ENCODE results near the gene SAMD5.
"Not testable (repeated sequence)": the region's sequence is repeated elsewhere in the genome, so short reads cannot be mapped to it uniquely, and the experiment has no call there.

The SAMD5 gene

GRCh38 chr6:147530132-147531060 is 21.9 kb downstream of the SAMD5 start:
- no peak for DNase-seq

DNA sequence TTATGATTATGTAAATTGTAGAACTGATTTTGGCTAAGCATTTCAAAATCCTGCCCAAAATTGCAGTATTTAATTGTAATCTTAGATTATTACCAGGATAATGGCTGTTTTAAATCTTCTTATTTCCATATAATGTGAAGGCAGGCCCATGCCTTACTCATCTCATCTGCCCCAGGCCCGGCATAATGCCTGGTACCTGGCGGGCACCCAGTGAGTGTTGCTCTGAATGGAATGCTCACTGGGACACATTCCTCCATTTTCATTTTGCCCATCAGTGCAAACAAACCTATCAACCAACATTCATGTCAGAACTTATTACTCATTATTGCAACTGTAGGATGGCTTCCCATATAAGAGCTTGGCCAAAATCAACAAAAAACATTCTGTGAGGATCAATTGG is 22.8 kb downstream of the SAMD5 start:
- no peak for DNase-seq

DNA sequence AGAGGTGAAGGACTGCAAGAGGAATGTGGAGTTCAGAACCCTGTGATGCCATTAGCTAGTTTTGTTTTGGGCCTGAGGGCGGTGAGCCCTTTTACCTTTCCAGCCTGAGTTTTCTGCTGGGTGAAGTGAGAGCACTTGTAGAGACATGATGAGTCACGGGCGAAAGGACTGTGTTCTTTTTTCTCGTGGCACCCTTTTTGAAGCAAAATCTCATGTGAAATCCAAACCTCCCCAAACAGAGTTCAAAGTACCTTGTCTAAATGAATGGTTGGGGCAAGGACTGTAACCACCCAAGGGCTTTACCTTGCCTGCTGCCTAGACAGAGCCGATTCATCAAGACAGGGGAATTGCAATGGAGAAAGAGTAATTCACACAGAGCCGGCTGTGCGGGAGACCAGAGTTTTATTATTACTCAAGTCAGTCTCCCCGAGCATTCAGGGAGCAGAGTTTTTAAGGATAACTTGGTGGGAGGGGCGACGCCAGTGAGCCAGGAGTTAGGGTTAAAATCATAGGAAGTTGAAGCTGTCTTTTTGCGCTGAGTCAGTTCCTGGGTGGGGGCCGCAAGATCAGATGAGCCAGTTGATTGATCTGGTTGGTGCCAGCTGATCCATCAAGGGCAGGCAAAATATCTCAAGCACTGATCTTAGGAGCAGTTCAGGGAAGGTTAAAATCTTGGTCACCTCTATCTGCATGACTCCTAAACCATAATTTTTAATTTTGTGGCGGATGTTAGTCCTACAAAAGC is 25.8 kb downstream of the SAMD5 start:
- DNase-seq: no peak

GRCh38 chr6:147538821-147539220 is 30.3 kb downstream of the SAMD5 start:
- no peak for DNase-seq

DNA sequence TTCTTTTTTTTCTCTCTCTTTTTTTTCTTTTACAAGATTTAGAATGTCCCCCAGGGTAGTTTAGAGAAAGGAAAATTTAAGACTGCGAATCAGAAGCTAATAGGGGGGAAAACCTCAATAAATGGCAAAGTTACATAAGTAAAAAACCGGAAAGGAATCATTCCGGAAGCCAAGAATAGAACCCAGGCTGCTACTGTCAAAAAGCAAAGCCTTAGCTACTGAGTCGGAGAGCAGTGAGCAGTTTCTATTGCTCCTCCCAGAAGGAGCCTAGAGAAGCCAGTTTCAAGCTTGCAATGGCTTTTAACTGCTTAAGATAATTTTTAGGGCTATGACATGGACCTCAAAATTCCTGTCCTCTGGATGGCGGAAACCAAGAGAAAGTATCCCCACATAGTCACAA is 31.6 kb downstream of the SAMD5 start:
- DNase-seq: no peak

GRCh38 chr6:147542436-147542835 is 33.9 kb downstream of the SAMD5 start:
- DNase-seq: not testable (repeated sequence)

DNA sequence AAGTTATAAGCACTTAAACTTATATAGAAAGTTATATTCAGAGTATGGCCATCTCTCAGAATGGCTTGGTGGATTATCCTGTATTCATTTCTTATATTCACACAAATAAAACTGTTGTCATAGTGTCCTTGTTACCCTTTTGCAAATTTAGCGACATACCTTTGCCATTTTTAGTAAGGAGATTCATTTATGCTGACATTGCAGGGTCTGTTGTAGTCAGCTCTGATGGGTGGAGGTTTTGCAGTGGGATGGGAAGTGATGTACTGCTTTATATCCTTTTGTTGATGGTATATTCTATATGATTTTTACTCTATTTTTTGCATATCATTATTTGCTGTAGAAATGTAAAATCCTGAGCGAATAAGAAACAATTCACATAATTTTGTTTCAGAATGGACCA is 35.9 kb downstream of the SAMD5 start:
- no peak for DNase-seq

DNA sequence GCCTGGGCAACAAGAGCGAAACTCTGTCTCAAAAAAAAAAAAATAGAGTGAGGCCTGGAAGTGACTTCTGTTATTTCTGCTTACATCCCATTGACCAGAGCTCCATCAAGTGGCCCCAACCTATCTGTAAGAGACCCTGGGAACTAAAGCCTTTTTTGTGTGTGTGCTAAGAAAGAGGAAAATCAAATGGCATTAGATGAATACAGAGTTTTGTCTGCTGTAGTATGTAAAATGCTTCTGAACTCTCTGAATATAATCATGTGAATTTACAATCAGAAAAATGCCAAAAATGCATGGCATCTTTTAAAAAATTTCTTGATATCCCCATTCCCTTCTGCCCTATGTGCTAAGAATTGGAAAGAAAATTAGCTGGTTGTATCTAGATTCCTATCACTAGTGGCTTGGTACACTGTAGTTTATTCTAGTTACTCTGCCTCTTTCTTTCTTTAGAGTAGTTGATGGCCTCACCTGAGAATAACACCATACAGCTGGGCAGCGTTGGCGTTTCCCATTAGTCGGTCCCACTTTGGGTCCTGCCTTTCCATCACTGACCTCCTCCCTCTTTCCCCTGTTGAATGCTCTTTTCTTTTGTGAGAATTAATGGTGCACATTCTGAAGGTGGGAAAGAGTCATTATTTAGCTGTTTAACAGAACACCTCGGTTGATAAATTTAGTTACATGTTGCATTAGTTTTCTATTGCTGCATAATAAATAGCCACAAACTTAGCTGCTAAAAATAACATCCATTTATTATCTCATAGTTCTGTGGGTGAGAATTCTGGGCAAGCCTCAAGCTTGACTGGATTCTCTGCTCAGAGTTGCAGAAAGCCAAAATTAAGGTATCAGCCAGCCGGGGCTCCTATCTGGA is 38.2 kb downstream of the SAMD5 start:
- no peak for DNase-seq

DNA sequence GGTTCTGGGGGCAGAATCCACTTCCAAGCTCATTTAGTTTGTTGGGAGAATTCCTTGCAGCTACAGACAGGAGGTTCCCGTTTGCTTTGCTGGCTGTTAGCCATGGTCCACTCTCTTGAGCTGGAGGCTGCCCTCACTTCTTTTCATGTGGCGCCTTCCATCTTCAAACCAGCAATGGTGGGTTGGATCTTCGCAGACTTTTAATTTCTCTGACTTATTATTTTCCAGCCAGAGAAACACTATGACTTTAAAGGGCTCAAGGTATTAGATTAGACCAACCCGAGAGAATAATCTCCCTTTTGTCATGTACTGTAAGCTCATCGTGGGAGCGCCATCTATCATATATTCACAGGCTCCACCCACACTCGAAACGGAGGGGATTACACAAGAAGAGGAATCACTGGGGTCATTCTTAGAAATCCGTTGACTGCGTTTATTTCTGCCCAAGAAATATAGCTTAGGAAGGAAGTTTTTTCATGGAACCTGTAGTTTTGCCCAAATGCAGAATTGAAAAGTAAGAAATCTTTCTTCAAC is 38.9 kb downstream of the SAMD5 start:
- DNase-seq: no peak

GRCh38 chr6:147548921-147549475 is 40.5 kb downstream of the SAMD5 start:
- DNase-seq: no peak

DNA sequence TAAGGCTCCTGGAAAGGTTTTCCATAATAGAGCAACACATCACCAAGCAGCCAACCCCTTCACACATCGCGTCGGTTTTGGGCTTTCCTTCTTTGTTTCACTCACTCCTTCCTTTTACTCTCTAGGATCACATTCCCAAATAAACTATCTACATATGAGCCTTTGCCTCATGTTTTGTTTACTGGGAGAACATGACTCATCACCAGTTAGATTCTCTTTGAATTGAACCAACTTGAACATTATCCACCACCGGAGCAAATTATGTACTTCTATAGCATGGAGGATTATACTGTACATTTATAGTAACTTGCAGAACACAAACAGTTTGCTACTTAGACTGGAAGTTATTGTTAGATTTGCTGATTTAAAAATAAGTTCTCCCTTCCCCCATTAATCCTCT is 41.0 kb downstream of the SAMD5 start:
- DNase-seq: no peak

GRCh38 chr6:147551976-147552375 is 43.5 kb downstream of the SAMD5 start:
- DNase-seq: no peak

- DNase-seq: no peak
Measured at GRCh38 chr6:147553099-147553498, 44.6 kb downstream of the SAMD5 start.

- DNase-seq: no peak
Measured at GRCh38 chr6:147554281-147554680, 45.8 kb downstream of the SAMD5 start.

GRCh38 chr6:147559006-147559405 is 50.5 kb downstream of the SAMD5 start:
- DNase-seq: no peak

DNA sequence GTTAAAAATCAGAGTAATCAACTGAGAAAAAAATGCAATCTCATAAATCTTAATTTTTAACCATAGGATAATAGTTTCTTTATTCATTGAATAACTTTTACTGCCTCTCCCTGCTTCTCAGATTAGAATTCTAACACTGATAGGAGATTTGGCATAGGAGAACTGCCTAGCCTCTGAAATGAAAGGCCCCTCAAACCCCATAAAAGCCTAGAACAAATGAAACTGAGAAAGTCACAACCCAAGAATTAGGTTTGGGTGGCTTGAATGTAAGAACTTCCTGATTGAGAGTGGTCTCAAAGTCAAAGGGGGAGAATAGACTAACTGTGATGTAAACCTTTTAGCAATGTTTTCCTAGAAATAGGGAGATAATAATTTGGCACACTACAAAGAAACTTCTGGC is 52.2 kb downstream of the SAMD5 start:
- no peak for DNase-seq

DNA sequence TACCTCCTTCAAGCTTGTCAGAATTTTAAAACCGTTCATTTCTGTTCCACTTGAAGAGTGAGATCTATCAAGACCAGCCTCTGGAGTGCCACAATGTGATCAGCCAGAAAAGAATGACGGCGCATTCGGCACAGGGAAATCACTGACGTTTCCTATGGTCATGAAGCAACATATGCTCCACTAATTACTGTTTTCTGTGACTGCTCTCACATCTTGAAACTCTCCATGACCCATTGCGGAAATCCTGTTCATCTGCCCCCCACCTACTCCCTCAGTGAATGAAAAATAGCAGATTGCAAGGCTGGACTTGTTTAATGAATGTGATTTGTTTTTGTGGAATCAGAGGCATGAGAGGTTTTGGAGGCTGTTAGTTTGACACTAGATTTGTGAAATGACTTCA is 53.2 kb downstream of the SAMD5 start:
- no peak for DNase-seq

DNA sequence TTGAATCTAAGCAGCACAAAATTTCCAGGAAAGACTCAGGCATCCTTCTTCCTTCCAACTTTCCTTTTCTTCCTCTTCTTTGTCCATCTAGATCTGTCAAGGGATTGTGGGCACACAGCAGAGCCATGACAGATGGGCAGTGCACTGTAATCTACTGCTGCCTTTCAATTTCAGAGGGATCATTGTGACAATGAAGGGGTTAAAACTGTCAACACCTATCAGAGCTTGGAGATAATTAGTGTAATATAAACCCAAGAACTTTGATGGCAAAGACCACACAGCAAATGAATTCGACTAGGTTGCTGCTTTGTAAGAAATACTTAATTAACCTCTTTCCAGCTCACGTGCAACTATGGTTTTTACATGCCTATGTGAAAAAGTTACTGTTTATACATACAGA is 55.0 kb downstream of the SAMD5 start:
- no peak for DNase-seq

DNA sequence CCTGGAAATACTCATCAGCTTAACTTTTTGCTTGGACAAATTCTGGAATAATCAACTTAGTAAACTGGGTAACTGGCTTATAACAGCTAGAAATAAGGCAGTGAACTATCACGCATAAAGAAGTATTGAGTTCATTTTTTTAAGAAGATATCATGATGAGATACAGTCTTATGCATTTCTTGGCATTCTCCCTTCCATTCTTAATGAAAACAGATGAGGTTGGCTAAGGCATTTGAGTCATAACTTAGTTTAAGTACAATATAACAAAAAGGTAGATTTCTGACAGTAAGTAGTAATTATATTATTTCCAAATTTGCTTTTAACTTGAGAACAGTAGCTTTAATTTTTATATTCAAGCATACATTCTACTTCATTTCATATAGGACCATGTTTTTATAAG is 56.1 kb downstream of the SAMD5 start:
- no peak for DNase-seq

GRCh38 chr6:147566244-147566898 is 57.9 kb downstream of the SAMD5 start:
- DNase-seq: no peak

DNA sequence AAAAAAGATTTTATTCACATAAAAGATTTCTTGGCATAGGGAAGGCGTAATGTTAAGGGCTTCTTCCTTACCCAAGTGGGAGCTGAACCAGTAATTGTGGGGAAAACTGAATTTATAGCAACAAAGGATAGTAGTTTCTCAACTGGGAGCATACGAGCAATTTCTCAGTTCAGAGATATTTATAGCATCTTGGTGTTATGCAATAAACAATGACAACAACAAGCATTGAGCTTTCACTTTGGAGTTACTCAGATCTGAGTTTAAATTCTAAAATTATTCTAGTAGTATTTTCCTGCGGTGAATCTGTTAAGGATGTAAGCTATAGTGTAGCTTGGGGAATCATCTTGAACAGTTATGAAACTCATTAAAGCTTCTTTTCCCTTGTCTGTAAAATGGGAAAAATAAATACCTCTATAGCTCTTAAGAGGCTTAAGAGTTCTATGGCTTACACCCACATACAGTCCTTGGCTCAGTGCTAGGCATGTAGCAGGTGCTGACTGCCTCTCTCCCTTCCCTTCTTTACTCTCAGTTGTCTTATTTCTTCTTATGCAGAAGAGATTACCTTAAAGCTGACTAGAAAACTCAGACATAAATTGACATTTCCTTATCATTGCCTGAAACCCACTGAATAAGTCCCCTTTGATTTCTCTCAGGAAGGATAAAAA is 58.8 kb downstream of the SAMD5 start:
- DNase-seq: no peak

GRCh38 chr6:147569788-147570187 is 61.3 kb downstream of the SAMD5 start:
- DNase-seq: no peak
